HepG2 (cell line): ENCODE measurements around the gene KBTBD13. TPM values are rescaled to one million over a fixed set of nuclear protein-coding genes. Genes with fewer than 3 reads are reported as not detected.

Experiments
- DPF2 ChIP-seq: sonication (generic); formaldehyde crosslinking; IDR thresholded peaks from 2 replicates; pipeline ENCODE4 v1.4.0; 2020; ENCODE audit warnings: mild to moderate bottlenecking, low read depth, missing genetic modification reagents, borderline replicate concordance
- HDAC2 ChIP-seq: sonication (generic); formaldehyde crosslinking; IDR thresholded peaks from 2 replicates; pipeline ENCODE4 v1.4.0; 2020; ENCODE audit warnings: missing genetic modification reagents
- HDAC6 ChIP-seq: fragments of 200-600 bp; sonication (generic); IDR thresholded peaks from 2 replicates; pipeline ENCODE4 v1.7.0; 2017; ENCODE audit warnings: mild to moderate bottlenecking, antibody characterized with exemption, low read length, low read depth
- IRF2 ChIP-seq: IDR thresholded peaks from 2 replicates; pipeline ENCODE4 v1.6.1; 2018; ENCODE audit warnings: missing genetic modification reagents, missing compliant biosample characterization
- KLF13 ChIP-seq: sonication (generic); formaldehyde crosslinking; IDR thresholded peaks from 2 replicates; pipeline ENCODE4 v1.4.0; 2020; ENCODE audit warnings: mild to moderate bottlenecking, missing genetic modification reagents
- MED8 ChIP-seq: sonication (generic); formaldehyde crosslinking; IDR thresholded peaks from 2 replicates; pipeline ENCODE4 v1.8.1; 2023; ENCODE audit warnings: mild to moderate bottlenecking, missing genetic modification reagents; ENCODE audit not compliant: insufficient replicate concordance
- NR2F1 ChIP-seq, 2 experiments: fragments of 450-650 bp in 1 of 2; formaldehyde crosslinking in 1 of 2; IDR thresholded peaks; 2 replicates each; pipeline versions ENCODE4 v1.5.0 to v1.6.1; 2016 to 2020; ENCODE audit warnings: mild to moderate bottlenecking in 1 of 2, missing compliant biosample characterization in 1 of 2, missing genetic modification reagents in 1 of 2, moderate library complexity in 1 of 2
- POGZ ChIP-seq: sonication (generic); formaldehyde crosslinking; IDR thresholded peaks from 2 replicates; pipeline ENCODE4 v1.4.0; 2020; ENCODE audit warnings: mild to moderate bottlenecking, missing genetic modification reagents
- ZNF274 ChIP-seq: sonication (generic); formaldehyde crosslinking; IDR thresholded peaks from 2 replicates; pipeline ENCODE4 v1.5.1; 2020; ENCODE audit warnings: mild to moderate bottlenecking, missing genetic modification reagents
- ZNF33B ChIP-seq: sonication (generic); formaldehyde crosslinking; IDR thresholded peaks from 2 replicates; pipeline ENCODE4 v1.5.1; 2020; ENCODE audit warnings: mild to moderate bottlenecking, missing genetic modification reagents
- ZNF496 ChIP-seq: sonication (generic); formaldehyde crosslinking; IDR thresholded peaks from 2 replicates; pipeline ENCODE4 v1.8.1; 2023; ENCODE audit warnings: mild to moderate bottlenecking, moderate library complexity, missing genetic modification reagents; ENCODE audit not compliant: insufficient replicate concordance
- polyA plus RNA-seq, 8 experiments: library from polyadenylated mRNA; depleted of rRNA in 3 of 8; stranded (reverse) in 7 of 8; unstranded in 1 of 8; fragments of >200 nt; fragmentation: Illumina TruSeq in 4 of 8; extraction: Trizol in 4 of 8; gene quantifications; 2 replicates each; pipeline versions ENCODE4 v1.2.1 to v1.2.3, GENCODE V29; 2011 to 2016; ENCODE audit warnings: low read depth in 4 of 8, missing spikeins in 1 of 8, mixed read lengths in 1 of 8; ENCODE audit not compliant: insufficient read depth in 1 of 8
- total RNA-seq, 5 experiments: library from RNA; depleted of rRNA; stranded (reverse); fragments of >200 nt; fragmentation: Illumina TruSeq; extraction: Trizol; gene quantifications; 2 replicates each; pipeline ENCODE4 v1.2.3, GENCODE V29; 2016; ENCODE audit warnings: low read depth in 1 of 5
- TF ChIP-seq, protein P1 (sequence below): sonication (generic); formaldehyde crosslinking; IDR thresholded peaks from 2 replicates; pipeline ENCODE4 v1.5.0; 2020; ENCODE audit warnings: missing genetic modification reagents
- TF ChIP-seq, protein P2 (sequence below): sonication (generic); formaldehyde crosslinking; IDR thresholded peaks from 2 replicates; pipeline ENCODE4 v1.5.0; 2020; ENCODE audit warnings: missing genetic modification reagents
- TF ChIP-seq, protein P3 (sequence below): sonication (generic); formaldehyde crosslinking; IDR thresholded peaks from 2 replicates; pipeline ENCODE4 v1.4.0; 2020; ENCODE audit warnings: missing genetic modification reagents, mild to moderate bottlenecking, borderline replicate concordance
- TF ChIP-seq, protein P4 (sequence below): IDR thresholded peaks from 2 replicates; pipeline ENCODE4 v1.6.1; 2012; ENCODE audit warnings: low read depth, low read length, improper control_type of control experiment
- TF ChIP-seq, protein P5 (sequence below): sonication (generic); formaldehyde crosslinking; IDR thresholded peaks from 2 replicates; pipeline ENCODE4 v1.5.1; 2020; ENCODE audit warnings: missing genetic modification reagents, mild to moderate bottlenecking, borderline replicate concordance
- TF ChIP-seq, protein P6 (sequence below): sonication (generic); formaldehyde crosslinking; IDR thresholded peaks from 2 replicates; pipeline ENCODE4 v1.4.0; 2020; ENCODE audit warnings: mild to moderate bottlenecking, missing genetic modification reagents, borderline replicate concordance
- TF ChIP-seq, protein P7 (sequence below): sonication (generic); formaldehyde crosslinking; IDR thresholded peaks from 2 replicates; pipeline ENCODE4 v1.4.0; 2020; ENCODE audit warnings: missing genetic modification reagents

Gene KBTBD13
- total and polyA plus RNA-seq, 2 of the 13 experiments (the other 11 are each of a cell fraction or from before 2014, with no cell fraction given): not detected

DNA sequence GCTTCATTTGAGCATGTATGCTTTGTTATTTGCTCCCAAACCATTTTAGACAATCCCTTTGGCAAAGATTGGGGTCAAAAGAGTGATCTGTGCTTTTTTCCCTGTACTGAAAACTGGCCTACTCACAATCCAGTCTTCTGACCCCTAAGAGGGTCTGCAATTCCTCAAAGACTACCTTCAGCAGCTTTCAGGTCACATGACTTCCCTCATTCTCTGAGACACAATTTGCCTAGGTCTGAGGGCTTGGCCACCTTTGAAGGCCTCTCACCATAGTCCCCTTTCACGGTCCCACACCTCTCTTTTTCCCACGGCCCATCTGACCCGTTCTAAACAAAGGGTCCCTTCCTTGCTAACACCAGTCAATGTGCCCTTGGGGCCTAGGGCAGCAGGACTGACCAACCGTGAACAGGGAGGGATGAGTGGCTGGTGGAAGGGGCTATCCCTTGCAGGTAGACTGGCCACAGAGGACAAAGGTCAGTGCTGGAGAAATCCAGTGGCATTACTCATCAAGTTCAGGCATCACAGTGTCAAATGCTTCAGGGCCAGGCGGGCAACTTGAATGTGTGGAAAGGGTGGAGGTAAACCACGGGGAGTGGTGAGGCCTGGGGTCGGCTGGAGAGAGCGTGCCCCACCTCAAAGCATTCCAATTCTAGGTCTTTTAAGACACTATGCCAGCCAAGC lies 19.5 kb upstream of the KBTBD13 start (continued):
- TF ChIP-seq, protein P1, sequence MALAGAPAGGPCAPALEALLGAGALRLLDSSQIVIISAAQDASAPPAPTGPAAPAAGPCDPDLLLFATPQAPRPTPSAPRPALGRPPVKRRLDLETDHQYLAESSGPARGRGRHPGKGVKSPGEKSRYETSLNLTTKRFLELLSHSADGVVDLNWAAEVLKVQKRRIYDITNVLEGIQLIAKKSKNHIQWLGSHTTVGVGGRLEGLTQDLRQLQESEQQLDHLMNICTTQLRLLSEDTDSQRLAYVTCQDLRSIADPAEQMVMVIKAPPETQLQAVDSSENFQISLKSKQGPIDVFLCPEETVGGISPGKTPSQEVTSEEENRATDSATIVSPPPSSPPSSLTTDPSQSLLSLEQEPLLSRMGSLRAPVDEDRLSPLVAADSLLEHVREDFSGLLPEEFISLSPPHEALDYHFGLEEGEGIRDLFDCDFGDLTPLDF (CRISPR knock-in tag): no peak
- no peak for TF ChIP-seq KLF13 (CRISPR knock-in tag)
- TF ChIP-seq HDAC6: no peak
- TF ChIP-seq NR2F1 (CRISPR knock-in tag; IDR thresholded peaks at IDR 0.05): peak; percentile 71 to 87
- TF ChIP-seq ZNF496: no peak
- TF ChIP-seq, protein P2, sequence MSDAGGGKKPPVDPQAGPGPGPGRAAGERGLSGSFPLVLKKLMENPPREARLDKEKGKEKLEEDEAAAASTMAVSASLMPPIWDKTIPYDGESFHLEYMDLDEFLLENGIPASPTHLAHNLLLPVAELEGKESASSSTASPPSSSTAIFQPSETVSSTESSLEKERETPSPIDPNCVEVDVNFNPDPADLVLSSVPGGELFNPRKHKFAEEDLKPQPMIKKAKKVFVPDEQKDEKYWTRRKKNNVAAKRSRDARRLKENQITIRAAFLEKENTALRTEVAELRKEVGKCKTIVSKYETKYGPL: no peak
- peak; percentile 87 for TF ChIP-seq IRF2 (CRISPR knock-in tag)
- TF ChIP-seq, protein P3, sequence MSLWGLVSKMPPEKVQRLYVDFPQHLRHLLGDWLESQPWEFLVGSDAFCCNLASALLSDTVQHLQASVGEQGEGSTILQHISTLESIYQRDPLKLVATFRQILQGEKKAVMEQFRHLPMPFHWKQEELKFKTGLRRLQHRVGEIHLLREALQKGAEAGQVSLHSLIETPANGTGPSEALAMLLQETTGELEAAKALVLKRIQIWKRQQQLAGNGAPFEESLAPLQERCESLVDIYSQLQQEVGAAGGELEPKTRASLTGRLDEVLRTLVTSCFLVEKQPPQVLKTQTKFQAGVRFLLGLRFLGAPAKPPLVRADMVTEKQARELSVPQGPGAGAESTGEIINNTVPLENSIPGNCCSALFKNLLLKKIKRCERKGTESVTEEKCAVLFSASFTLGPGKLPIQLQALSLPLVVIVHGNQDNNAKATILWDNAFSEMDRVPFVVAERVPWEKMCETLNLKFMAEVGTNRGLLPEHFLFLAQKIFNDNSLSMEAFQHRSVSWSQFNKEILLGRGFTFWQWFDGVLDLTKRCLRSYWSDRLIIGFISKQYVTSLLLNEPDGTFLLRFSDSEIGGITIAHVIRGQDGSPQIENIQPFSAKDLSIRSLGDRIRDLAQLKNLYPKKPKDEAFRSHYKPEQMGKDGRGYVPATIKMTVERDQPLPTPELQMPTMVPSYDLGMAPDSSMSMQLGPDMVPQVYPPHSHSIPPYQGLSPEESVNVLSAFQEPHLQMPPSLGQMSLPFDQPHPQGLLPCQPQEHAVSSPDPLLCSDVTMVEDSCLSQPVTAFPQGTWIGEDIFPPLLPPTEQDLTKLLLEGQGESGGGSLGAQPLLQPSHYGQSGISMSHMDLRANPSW (CRISPR knock-in tag): no peak
- TF ChIP-seq MED8 (CRISPR knock-in tag): no peak
- peak; percentile 82; the same call in 1 of the 2 replicates for TF ChIP-seq DPF2
- TF ChIP-seq HDAC2 (CRISPR knock-in tag): peak; percentile 87
- TF ChIP-seq ZNF274 (CRISPR knock-in tag): no peak
- TF ChIP-seq, protein P4, sequence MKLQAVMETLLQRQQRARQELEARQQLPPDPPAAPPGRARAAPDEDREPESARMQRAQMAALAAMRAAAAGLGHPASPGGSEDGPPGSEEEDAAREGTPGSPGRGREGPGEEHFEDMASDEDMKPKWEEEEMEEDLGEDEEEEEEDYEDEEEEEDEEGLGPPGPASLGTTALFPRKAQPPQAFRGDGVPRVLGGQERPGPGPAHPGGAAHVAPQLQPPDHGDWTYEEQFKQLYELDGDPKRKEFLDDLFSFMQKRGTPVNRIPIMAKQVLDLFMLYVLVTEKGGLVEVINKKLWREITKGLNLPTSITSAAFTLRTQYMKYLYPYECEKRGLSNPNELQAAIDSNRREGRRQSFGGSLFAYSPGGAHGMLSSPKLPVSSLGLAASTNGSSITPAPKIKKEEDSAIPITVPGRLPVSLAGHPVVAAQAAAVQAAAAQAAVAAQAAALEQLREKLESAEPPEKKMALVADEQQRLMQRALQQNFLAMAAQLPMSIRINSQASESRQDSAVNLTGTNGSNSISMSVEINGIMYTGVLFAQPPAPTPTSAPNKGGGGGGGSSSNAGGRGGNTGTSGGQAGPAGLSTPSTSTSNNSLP: no peak; the same call in 1 of the 2 replicates
- TF ChIP-seq, protein P5, sequence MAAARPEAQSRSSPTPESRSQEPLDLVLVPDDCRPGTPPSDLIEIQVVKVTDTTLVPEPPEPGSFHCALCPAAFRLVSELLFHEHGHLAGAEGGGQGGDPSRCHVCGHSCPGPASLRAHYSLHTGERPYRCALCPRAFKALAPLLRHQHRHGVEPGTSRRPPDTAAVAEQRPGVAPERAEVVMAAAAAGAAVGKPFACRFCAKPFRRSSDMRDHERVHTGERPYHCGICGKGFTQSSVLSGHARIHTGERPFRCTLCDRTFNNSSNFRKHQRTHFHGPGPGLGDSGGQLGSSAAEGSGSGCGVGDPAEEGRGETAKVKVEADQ (CRISPR knock-in tag): no peak
- no peak for TF ChIP-seq ZNF33B (CRISPR knock-in tag)
- TF ChIP-seq, protein P6, sequence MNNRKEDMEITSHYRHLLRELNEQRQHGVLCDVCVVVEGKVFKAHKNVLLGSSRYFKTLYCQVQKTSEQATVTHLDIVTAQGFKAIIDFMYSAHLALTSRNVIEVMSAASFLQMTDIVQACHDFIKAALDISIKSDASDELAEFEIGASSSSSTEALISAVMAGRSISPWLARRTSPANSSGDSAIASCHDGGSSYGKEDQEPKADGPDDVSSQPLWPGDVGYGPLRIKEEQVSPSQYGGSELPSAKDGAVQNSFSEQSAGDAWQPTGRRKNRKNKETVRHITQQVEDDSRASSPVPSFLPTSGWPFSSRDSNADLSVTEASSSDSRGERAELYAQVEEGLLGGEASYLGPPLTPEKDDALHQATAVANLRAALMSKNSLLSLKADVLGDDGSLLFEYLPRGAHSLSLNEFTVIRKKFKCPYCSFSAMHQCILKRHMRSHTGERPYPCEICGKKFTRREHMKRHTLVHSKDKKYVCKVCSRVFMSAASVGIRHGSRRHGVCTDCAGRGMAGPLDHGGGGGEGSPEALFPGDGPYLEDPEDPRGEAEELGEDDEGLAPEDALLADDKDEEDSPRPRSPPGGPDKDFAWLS (CRISPR knock-in tag): no peak
- TF ChIP-seq, protein P7, sequence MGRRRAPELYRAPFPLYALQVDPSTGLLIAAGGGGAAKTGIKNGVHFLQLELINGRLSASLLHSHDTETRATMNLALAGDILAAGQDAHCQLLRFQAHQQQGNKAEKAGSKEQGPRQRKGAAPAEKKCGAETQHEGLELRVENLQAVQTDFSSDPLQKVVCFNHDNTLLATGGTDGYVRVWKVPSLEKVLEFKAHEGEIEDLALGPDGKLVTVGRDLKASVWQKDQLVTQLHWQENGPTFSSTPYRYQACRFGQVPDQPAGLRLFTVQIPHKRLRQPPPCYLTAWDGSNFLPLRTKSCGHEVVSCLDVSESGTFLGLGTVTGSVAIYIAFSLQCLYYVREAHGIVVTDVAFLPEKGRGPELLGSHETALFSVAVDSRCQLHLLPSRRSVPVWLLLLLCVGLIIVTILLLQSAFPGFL (CRISPR knock-in tag): no peak
- TF ChIP-seq POGZ (CRISPR knock-in tag): no peak; the same call in 1 of the 2 replicates
